Panc1 (cell line): ENCODE data around the gene DYNAP. TPM values are rescaled to one million over a fixed set of nuclear protein-coding genes. Genes with fewer than 3 reads are reported as not detected.

Experiments used
- ATAC-seq: fragments of 200-7000 bp; cut with Tn5 transposase; 2 replicates; pipeline ENCODE4 v1.9.1; 2020; ENCODE audit warnings: mild to moderate bottlenecking, moderate library complexity
- BruUV-seq: library from RNA; stranded (reverse); fragments of 400-500 nt; replicated peaks from 2 replicates; lab custom pipeline; 2021; lab: Mats Ljungman, UMichigan
- CTCF ChIA-PET: fragments of 300-600 bp; sonication (Branson Sonifier 250); formaldehyde crosslinking; loops from one replicate; lab custom pipeline; 2022; ENCODE audit warnings: antibody characterized with exemption; lab: Charles Lee
- POLR2A ChIA-PET: fragments of 300-600 bp; sonication (Branson Sonifier 250); formaldehyde crosslinking; loops from one replicate; lab custom pipeline; 2022; ENCODE audit warnings: antibody characterized with exemption; lab: Charles Lee
- DNase-seq: peaks from one replicate; pipeline ENCODE4 v3.0.0-alpha.2; 2010; ENCODE audit warnings: low read depth, low spot score
- H3K27ac ChIP-seq: 2 replicates; pipeline ENCODE4 v1.5.1; 2011; ENCODE audit warnings: mild to moderate bottlenecking, low read length, inconsistent platforms
- H3K27me3 ChIP-seq: fragments of 200-500 bp; sonication (Bioruptor generic); 2 replicates; pipeline ENCODE4 v1.6.0; 2014; ENCODE audit warnings: low read length, inconsistent platforms; ENCODE audit not compliant: control insufficient read depth, insufficient read depth
- H3K36me3 ChIP-seq: fragments of 200-500 bp; sonication (Bioruptor generic); 2 replicates; pipeline ENCODE4 v1.5.1; 2014; ENCODE audit warnings: inconsistent platforms, mild to moderate bottlenecking, low read length, moderate library complexity; ENCODE audit not compliant: control insufficient read depth, insufficient read depth
- H3K4me1 ChIP-seq: 2 replicates; pipeline ENCODE4 v1.5.1; 2011; ENCODE audit warnings: inconsistent platforms, mild to moderate bottlenecking, low read length, moderate library complexity; ENCODE audit not compliant: control insufficient read depth, insufficient read depth
- H3K4me3 ChIP-seq, 2 experiments: 2 replicates each; pipeline ENCODE4 v1.5.1; 2011 to 2012; ENCODE audit warnings: low read depth in 2 of 2, low read length in 2 of 2, mild to moderate bottlenecking in 2 of 2, inconsistent platforms in 1 of 2, moderate library complexity in 1 of 2
- H3K9me3 ChIP-seq: fragments of 200-500 bp; sonication (Bioruptor generic); 2 replicates; pipeline ENCODE4 v1.5.1; 2014; ENCODE audit warnings: low read depth, mild to moderate bottlenecking, inconsistent platforms, low read length, moderate library complexity; ENCODE audit not compliant: control insufficient read depth, insufficient read depth
- POLR2AphosphoS5 ChIP-seq: IDR thresholded peaks from 2 replicates; pipeline ENCODE4 v1.6.1; 2012; ENCODE audit warnings: mild to moderate bottlenecking, low read depth, low read length, moderate library complexity
- SIN3A ChIP-seq: IDR thresholded peaks from 2 replicates; pipeline ENCODE4 v1.6.1; 2012; ENCODE audit warnings: low read depth, mild to moderate bottlenecking, low read length, moderate library complexity, borderline replicate concordance; ENCODE audit not compliant: insufficient read depth
- TCF7L2 ChIP-seq: IDR thresholded peaks from 2 replicates; pipeline ENCODE4 v1.6.1; 2011; ENCODE audit warnings: mild to moderate bottlenecking, low read depth, low read length, inconsistent platforms
- in situ Hi-C: cut with HindIII; loops from 2 replicates; pipeline ENCODE4 v1.10.0; 2016; ENCODE audit warnings: low sequenced_read_pairs, low pct_unique_long_range_greater_than_20kb
- intact Hi-C: fragments of 100-400 bp; cut with micrococcal nuclease; formaldehyde crosslinking; loops from one replicate; pipeline ENCODE4 v1.10.0; 2022; ENCODE audit not compliant: unreplicated experiment
- total RNA-seq: library from RNA; stranded (reverse); gene quantifications from one replicate; pipeline ENCODE4 v1.2.1, GENCODE V29; 2021; ENCODE audit not compliant: unreplicated experiment
- TF ChIP-seq, protein P1 (sequence below): fragments of 450-650 bp; IDR thresholded peaks from 2 replicates; pipeline ENCODE4 v1.5.1; 2017; ENCODE audit warnings: mild to moderate bottlenecking
- TF ChIP-seq, protein P2 (sequence below), 2 experiments: IDR thresholded peaks; 2 replicates each; pipeline ENCODE4 v1.6.1; 2011 to 2012; ENCODE audit warnings: low read depth in 2 of 2, control low read depth in 1 of 2, low read length in 1 of 2, mild to moderate bottlenecking in 1 of 2, moderate library complexity in 1 of 2; ENCODE audit not compliant: insufficient read depth in 1 of 2

The DYNAP gene
- total RNA-seq, 1 experiment from 2014 or later, result not detected

DNA sequence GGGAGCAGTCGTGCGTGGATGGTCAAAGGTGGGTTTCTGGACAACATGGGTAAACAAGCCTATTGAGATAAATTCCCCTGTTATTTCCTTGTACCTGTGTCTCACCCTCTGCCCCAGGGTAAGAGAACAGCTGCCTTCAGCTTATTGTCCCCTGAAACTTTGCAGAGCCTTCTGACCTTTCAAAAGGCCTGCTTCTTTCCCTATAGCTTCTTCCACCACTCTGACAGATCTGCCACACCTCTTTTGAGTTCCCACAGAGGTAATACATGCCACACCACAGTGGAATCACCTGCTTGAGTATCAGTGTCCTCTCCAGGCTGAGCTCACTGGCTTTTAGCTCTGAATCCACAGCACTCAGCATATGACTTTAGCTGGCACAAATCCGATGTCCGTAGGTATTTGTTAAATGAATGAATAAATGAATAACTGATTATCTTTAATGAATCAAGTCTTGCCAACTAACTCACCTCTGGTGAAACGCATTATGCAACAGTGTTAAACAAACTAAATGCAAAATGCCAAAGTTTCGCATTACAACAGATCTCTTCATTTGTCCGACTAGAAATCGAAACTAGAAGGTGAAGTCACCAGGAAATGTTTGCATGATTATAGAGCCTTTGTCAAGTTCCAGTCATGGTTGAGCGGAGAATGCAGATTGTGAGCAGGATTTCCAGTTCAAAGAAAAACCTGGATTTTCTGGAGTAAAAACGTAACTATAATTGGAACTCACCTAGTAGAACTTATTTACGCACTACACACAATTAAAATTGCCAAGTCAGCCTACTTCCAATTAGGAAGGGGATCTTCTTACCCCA is 16.4 kb downstream of the DYNAP start:
- TF ChIP-seq, protein P1, sequence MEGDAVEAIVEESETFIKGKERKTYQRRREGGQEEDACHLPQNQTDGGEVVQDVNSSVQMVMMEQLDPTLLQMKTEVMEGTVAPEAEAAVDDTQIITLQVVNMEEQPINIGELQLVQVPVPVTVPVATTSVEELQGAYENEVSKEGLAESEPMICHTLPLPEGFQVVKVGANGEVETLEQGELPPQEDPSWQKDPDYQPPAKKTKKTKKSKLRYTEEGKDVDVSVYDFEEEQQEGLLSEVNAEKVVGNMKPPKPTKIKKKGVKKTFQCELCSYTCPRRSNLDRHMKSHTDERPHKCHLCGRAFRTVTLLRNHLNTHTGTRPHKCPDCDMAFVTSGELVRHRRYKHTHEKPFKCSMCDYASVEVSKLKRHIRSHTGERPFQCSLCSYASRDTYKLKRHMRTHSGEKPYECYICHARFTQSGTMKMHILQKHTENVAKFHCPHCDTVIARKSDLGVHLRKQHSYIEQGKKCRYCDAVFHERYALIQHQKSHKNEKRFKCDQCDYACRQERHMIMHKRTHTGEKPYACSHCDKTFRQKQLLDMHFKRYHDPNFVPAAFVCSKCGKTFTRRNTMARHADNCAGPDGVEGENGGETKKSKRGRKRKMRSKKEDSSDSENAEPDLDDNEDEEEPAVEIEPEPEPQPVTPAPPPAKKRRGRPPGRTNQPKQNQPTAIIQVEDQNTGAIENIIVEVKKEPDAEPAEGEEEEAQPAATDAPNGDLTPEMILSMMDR, result no peak
- TF ChIP-seq POLR2AphosphoS5, result no peak
- TF ChIP-seq, protein P2, sequence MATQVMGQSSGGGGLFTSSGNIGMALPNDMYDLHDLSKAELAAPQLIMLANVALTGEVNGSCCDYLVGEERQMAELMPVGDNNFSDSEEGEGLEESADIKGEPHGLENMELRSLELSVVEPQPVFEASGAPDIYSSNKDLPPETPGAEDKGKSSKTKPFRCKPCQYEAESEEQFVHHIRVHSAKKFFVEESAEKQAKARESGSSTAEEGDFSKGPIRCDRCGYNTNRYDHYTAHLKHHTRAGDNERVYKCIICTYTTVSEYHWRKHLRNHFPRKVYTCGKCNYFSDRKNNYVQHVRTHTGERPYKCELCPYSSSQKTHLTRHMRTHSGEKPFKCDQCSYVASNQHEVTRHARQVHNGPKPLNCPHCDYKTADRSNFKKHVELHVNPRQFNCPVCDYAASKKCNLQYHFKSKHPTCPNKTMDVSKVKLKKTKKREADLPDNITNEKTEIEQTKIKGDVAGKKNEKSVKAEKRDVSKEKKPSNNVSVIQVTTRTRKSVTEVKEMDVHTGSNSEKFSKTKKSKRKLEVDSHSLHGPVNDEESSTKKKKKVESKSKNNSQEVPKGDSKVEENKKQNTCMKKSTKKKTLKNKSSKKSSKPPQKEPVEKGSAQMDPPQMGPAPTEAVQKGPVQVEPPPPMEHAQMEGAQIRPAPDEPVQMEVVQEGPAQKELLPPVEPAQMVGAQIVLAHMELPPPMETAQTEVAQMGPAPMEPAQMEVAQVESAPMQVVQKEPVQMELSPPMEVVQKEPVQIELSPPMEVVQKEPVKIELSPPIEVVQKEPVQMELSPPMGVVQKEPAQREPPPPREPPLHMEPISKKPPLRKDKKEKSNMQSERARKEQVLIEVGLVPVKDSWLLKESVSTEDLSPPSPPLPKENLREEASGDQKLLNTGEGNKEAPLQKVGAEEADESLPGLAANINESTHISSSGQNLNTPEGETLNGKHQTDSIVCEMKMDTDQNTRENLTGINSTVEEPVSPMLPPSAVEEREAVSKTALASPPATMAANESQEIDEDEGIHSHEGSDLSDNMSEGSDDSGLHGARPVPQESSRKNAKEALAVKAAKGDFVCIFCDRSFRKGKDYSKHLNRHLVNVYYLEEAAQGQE (IDR thresholded peaks at IDR 0.05; ENCODE audit: insufficient read depth in 1 of 2, low read depth in 2 of 2, low read length in 1 of 2), result no peak
- no peak for TF ChIP-seq TCF7L2
- no peak for TF ChIP-seq SIN3A
- H3K36me3 ChIP-seq, result no peaks in the 10 kb centered on the region
- in situ Hi-C loops, result no loop called here
- peak overlapping the region; percentile 36 to 47 for H3K4me3 ChIP-seq
- ChIA-PET POLR2A (no interaction called here), CTCF (interaction anchor here (0.6 kb wide), 1 partner anchor 818 kb away, joined by 3 read pairs; no protein-coding TSS in a partner anchor)
- DNase-seq (no peak), ATAC-seq (0 out of 2 replicates have a peak, but pooled peaks have one; percentile 68)
- no peaks in the 10 kb centered on the region for H3K4me1 ChIP-seq
- no peak overlapping the region for H3K27ac ChIP-seq
- no TSS peak for BruUV-seq
- no peaks in the 10 kb centered on the region for H3K27me3 ChIP-seq
- intact Hi-C loops, result no loop called here
- H3K9me3 ChIP-seq, result no peaks in the 10 kb centered on the region

DNA sequence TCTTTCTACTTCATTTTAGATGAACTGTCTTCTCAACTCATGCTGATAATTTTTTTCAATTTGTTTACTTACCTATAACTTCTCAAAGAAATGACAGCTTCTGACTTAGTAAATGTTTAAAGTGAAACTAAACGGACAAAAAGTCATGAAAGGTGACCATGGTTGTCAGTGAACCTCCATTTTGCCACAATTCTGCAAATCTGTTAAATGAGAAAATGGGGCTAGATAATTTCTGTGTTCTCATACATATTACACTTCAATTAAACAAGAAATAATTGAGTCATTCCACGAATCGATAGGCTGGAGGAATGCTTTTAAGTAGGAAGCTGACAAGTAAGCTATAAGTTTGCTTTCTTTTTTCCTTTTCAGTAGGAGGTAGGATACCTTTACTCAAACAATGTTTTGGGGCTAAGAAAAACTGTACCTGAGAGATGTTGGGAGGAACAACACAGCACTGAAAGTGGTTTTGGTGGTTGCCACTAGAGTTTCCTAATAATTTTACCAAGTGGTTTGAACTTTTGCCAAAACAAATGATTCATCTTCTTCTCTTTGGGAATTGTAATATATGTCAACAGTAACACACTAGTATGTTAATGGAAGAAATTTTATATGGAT is 17.1 kb downstream of the DYNAP start:
- CTCF ChIA-PET, result no interaction called here
- H3K27me3 ChIP-seq, result no peaks in the 10 kb centered on the region
- peak overlapping the region; percentile 36 to 47 for H3K4me3 ChIP-seq
- intact Hi-C loops, result no loop called here
- no TSS peak for BruUV-seq
- no peaks in the 10 kb centered on the region for H3K36me3 ChIP-seq
- no peak for DNase-seq
- no peaks in the 10 kb centered on the region for H3K4me1 ChIP-seq
- ATAC-seq, result no peak
- POLR2A ChIA-PET, result no interaction called here
- in situ Hi-C loops, result no loop called here
- TF ChIP-seq, protein P1, result no peak
- TF ChIP-seq TCF7L2 (no peak), POLR2AphosphoS5 (no peak), SIN3A (no peak)
- TF ChIP-seq, protein P2 (IDR thresholded peaks at IDR 0.05; ENCODE audit: insufficient read depth in 1 of 2, low read depth in 2 of 2, low read length in 1 of 2), result no peak
- H3K9me3 ChIP-seq, result no peaks in the 10 kb centered on the region
- H3K27ac ChIP-seq, result no peak overlapping the region
